Breast epithelium (tissue), 3 donors: ENCODE results near the gene AGPAT2.
A peak's percentile ranks its signal among the peaks of the same experiment; 100 is the strongest.

Source experiments
- CTCF ChIP-seq, 3 donors: fragments of 450-650 bp; IDR thresholded peaks; one replicate each; pipeline ENCODE4 v1.5.1; 2016 to 2017; ENCODE audit warnings: antibody characterized with exemption in 3 of 3, mild to moderate bottlenecking in 3 of 3, moderate library complexity in 3 of 3
- POLR2A ChIP-seq: fragments of 450-650 bp; IDR thresholded peaks from one replicate; pipeline ENCODE4 v1.6.1; 2016; ENCODE audit warnings: antibody characterized with exemption, mild to moderate bottlenecking, moderate library complexity
- POLR2AphosphoS5 ChIP-seq, 3 donors: sonication (generic); formaldehyde crosslinking; IDR thresholded peaks; one replicate each; pipeline ENCODE4 v1.6.1; 2017; ENCODE audit warnings: antibody characterized with exemption in 3 of 3

- TF ChIP-seq CTCF (IDR thresholded peaks at IDR 0.05) (no peak), POLR2A (no peak), POLR2AphosphoS5 (IDR thresholded peaks at IDR 0.05) (peak in 1 of 3 donors; percentile 40)
Measured at GRCh38 chr9:136686794-136687711, at the start of gene AGPAT2.
